ENCODE measurements around the gene ADA.

Gene ADA

DNA sequence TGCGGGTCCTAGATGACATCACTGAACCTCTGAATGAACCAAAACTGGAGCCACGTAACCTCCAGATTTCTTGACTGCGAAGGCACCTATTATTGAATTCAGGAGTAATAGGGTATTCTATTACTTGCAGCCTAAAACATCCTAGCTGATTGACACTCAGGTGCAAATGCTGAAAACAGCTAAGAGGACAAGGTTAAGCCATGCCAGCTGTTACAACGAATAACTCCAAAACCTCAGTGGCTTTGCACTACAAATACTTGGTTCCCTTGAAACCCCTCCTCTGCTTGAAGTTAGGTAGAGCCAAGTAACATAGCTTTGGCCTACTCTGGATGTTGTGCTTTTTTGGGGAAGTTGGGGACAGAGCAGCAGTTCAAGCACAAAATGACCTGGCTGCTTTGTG lies 42.7 kb upstream of the ADA start:
- no peak overlapping the region for H3K4me3 ChIP-seq (ENCODE audit: low read depth, low read length)
- TF ChIP-seq, protein P1, sequence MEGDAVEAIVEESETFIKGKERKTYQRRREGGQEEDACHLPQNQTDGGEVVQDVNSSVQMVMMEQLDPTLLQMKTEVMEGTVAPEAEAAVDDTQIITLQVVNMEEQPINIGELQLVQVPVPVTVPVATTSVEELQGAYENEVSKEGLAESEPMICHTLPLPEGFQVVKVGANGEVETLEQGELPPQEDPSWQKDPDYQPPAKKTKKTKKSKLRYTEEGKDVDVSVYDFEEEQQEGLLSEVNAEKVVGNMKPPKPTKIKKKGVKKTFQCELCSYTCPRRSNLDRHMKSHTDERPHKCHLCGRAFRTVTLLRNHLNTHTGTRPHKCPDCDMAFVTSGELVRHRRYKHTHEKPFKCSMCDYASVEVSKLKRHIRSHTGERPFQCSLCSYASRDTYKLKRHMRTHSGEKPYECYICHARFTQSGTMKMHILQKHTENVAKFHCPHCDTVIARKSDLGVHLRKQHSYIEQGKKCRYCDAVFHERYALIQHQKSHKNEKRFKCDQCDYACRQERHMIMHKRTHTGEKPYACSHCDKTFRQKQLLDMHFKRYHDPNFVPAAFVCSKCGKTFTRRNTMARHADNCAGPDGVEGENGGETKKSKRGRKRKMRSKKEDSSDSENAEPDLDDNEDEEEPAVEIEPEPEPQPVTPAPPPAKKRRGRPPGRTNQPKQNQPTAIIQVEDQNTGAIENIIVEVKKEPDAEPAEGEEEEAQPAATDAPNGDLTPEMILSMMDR (IDR thresholded peaks at IDR 0.05; ENCODE audit: control insufficient read depth, extremely low read depth, insufficient read depth): no peak
- DNase-seq (ENCODE audit: low read depth): no peak

DNA sequence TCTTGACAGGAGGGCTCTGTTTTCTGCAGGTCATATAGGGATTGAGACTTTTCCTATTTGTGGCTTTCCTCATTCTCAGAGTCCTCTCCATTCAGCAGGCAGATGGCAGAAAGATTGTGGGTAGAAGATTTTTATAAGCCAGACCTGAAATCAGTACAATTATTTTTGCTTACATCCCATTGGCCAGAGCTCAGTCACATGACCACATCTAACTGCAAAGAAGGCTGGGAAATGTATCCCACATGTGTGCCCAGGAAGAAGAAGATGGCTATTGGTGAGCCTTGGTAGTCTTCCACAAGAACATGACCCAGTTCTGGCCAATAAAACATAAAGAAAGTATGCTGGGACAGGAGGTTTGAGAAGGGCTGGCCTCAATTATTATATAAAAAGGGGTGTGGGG lies 42.1 kb upstream of the ADA start:
- TF ChIP-seq, protein P1 (IDR thresholded peaks at IDR 0.05; ENCODE audit: control insufficient read depth, extremely low read depth, insufficient read depth): no peak
- no peak overlapping the region for H3K4me3 ChIP-seq (ENCODE audit: low read depth, low read length)
- no peak for DNase-seq (ENCODE audit: low read depth)

GRCh38 chr20:44692932-44693480 lies 41.5 kb upstream of the ADA start:
- H3K4me3 ChIP-seq (ENCODE audit: low read depth, low read length): no peak overlapping the region
- no peak for DNase-seq (ENCODE audit: low read depth)
- TF ChIP-seq, protein P1 (IDR thresholded peaks at IDR 0.05; ENCODE audit: control insufficient read depth, extremely low read depth, insufficient read depth): no peak

- DNase-seq (ENCODE audit: low read depth): no peak
- TF ChIP-seq, protein P1 (IDR thresholded peaks at IDR 0.05; ENCODE audit: control insufficient read depth, extremely low read depth, insufficient read depth): no peak
- H3K4me3 ChIP-seq (ENCODE audit: low read depth, low read length): no peak overlapping the region
Measured at GRCh38 chr20:44691424-44692423, 40.2 kb upstream of the ADA start.

- H3K4me3 ChIP-seq (ENCODE audit: low read depth, low read length): no peak overlapping the region
- no peak for DNase-seq (ENCODE audit: low read depth)
- TF ChIP-seq, protein P1 (IDR thresholded peaks at IDR 0.05; ENCODE audit: control insufficient read depth, extremely low read depth, insufficient read depth): no peak
Measured at GRCh38 chr20:44690781-44691423, 39.4 kb upstream of the ADA start.

DNA sequence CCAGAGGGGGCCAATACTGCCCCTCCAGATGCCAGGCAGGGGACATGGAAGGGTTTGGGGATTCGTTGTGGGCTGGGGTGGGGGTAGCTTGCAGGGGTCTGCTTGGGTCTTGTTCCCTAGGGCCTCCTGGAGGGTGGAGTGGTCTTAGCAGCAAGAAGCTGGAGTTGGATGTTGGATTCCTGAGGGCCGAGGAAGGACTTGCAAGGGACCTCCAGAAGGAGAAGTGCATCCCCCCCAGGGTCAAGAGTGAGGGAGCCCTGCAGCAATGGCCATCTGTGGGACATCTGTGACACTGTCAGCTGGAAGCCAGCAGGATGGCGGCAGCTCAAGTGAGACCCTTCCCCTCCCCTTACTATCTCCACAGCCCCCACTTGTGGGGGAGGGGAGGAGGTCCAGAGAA lies 38.3 kb upstream of the ADA start:
- TF ChIP-seq, protein P1 (IDR thresholded peaks at IDR 0.05; ENCODE audit: control insufficient read depth, extremely low read depth, insufficient read depth): no peak
- no peak overlapping the region for H3K4me3 ChIP-seq (ENCODE audit: low read depth, low read length)
- DNase-seq (ENCODE audit: low read depth): no peak
